Vagina (tissue), 2 donors: ENCODE data around the gene WDR72.

Experiments
- CTCF ChIP-seq, 3 experiments: fragments of 450-650 bp in 2 of 3; fragments of 200-600 bp in 1 of 3; sonication (generic) in 1 of 3; IDR thresholded peaks; one replicate each; pipeline ENCODE4 v1.5.1; 2017 to 2019; ENCODE audit warnings: antibody characterized with exemption in 3 of 3, mild to moderate bottlenecking in 2 of 3, moderate library complexity in 2 of 3
- POLR2A ChIP-seq, 2 donors: fragments of 450-650 bp; IDR thresholded peaks; one replicate each; pipeline ENCODE4 v1.6.1; 2017; ENCODE audit warnings: antibody characterized with exemption in 2 of 2, mild to moderate bottlenecking in 2 of 2, moderate library complexity in 2 of 2

DNA sequence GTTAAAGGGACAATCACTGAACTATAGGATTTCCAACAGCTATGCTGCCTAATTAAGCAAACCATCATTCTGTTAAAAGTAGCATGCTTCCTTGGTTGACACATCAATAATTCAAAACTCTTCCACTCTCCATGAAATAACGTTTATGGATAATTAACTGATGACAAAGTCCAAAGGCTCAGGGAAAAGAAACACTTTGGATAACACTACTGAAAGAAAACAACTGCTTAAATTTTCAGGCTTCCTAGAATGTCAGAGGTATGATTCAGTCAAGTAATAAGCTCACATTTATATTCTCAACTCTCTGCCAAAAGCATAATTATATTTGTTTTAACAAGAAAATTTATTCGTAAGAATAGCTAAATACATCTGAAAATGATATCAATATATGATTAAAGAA is 49.6 kb downstream of the WDR72 start:
- no peak for TF ChIP-seq CTCF (IDR thresholded peaks at IDR 0.05)
- TF ChIP-seq POLR2A (IDR thresholded peaks at IDR 0.05) = no peak
